Measurements from ENCODE around the gene NFAM1.

GRCh38 chr22:42369250-42370041 is 62.8 kb downstream of the NFAM1 start:
- TF ChIP-seq EZH2 (IDR thresholded peaks at IDR 0.05; ENCODE audit: insufficient read depth, poor library complexity, severe bottlenecking), result no peak
- TF ChIP-seq EZH2phosphoT487 (IDR thresholded peaks at IDR 0.05; ENCODE audit: insufficient read depth, low read depth), result no peak
